Ecto neural progenitor cell (in vitro differentiated cells): Measurements from ENCODE around the gene MYOZ2.
"Not testable (repeated sequence)": the region's sequence is repeated elsewhere in the genome, so short reads cannot be mapped to it uniquely, and the experiment has no call there.

Experiments used
- DNase-seq: peaks from one replicate; pipeline ENCODE4 v3.0.0-alpha.2; 2018; ENCODE audit warnings: low spot score

MYOZ2 gene

DNA sequence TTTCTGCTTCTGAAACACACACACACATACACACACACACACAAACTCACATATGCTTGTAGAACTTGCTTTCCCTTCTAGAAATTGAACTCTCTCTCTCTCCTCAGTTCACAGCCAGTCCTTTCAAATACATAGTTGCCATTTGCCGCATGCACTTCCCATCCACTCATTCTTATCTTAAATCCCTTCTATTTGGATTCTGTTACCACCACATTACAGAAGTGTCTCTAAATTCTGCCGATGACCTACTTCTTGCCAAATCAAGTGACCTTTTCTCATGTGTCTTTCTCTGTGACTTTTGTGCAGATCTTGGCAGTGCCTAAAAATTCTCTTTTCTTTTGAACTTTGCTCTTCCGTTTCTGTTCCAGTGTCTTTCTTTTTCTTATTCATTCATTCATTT lies 7.5 kb upstream of the MYOZ2 start:
- DNase-seq, result no peak

DNA sequence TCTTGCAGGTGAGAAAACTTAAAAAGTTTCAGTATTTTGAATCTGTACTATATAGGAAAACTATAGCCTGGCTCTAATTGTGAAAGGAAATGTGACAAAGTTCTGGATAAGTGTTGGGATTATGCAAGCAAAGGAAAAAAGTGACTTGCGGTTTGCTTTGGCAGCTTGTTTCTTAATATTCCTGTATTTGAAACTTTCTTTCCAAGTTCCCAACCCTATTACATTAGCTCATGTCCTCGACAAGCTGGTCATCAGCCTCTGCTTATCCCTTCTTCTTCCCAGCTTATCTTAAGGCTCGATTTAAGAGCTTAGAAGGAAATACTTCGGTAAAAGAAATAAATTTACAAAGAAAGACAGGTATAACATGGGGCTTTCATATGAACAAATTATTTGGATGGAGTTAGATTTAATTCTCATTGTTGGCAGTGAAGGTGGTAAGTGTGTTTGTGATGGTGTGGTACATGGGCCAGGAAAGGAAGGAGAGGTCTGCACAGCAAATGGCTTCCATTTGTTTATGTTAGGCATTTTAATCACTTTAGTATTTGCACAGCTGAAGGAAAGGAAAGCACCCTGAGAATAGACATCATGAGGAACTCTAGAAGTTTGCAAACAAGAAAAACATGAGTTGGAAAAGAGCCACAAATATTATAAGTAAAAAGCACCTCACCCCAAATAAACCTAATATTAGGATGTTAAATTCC lies 5.1 kb upstream of the MYOZ2 start:
- DNase-seq, result no peak

- DNase-seq, result no peak
These were observed 4.5 kb upstream of the MYOZ2 start for GRCh38 chr4:119131164-119131563.

DNA sequence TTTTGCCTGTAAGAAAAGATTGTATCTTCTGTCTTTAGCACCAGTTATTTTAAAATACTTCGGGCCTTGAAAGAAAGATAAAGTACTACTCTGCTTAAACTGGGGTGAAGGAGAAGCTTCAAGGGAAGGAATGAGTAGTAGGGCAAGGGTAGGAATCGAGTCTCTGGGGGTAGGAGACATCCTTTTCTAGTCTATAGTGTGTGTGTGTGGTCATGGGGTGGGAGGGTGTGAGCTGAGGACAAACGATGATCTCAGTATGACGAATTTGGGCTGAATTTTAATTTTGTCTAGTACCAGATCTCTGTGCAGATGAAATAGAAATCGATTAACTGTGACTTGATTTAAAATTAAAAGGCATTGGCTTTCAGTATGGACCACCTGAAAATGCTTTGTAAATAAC lies 3.3 kb upstream of the MYOZ2 start:
- DNase-seq, result no peak

DNA sequence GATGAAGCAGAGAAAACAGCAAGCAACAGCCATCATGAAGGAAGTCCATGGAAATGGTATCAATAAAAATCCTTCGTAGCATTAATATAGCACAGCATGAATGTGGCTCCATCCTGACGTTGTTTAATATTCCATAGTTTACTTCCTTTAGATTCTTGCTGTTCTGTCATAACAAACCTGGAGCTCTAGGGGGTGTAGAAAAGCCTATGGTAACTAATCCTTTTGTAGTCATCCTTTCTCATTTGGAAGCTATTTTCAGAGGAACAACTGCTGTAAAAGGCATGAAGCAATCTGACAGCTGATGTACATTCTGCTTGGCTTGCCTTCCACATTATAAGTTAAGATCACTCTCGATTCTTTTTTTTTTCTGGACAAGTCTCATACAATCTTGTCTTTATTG lies 914 bp downstream of the MYOZ2 start:
- no peak for DNase-seq

- DNase-seq, result no peak
These were observed 2.4 kb downstream of the MYOZ2 start for GRCh38 chr4:119138046-119138445.

DNA sequence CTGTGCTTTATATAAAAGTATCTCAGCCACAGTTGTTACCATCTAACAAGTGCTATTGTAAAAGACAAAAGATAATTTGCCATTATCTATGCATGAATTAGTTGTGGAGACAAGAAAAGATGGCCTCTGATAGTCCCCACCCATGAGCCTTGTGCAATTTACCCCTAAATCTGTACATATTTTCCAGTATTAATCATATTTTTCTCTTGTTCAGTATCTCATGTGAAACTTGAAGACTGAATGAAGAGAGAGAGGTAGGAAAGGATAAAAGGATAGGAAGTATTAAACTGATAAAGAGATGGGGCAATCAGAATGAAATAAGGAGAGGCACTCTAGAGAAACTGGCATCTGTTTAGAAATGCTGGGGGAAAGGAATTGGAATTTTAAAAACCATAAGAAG lies 3.7 kb downstream of the MYOZ2 start:
- no peak for DNase-seq

DNA sequence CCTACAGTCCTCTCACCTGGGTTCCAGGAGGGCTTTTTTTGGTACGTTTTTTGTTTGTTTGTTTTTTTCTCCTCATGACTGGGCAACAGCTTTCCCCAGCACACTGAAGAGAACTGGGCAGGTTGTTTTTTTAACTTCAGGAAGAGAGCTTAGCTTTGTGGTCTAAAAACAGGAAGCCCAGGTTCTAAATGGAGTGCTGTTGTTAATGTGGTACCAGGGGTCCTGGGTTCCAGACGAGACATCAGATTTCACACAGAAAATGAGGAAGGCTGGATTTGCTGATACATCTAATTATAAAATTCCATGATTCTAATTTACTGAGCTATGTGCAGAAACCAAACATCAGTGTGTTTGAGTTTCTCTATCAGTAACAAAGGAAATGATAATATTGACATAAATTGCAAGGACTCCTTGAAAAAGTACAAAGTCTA lies 4.2 kb downstream of the MYOZ2 start:
- no peak for DNase-seq

GRCh38 chr4:119141283-119141682 lies 5.7 kb downstream of the MYOZ2 start:
- DNase-seq, result not testable (repeated sequence)

GRCh38 chr4:119142833-119143232 lies 7.2 kb downstream of the MYOZ2 start:
- DNase-seq, result no peak

DNA sequence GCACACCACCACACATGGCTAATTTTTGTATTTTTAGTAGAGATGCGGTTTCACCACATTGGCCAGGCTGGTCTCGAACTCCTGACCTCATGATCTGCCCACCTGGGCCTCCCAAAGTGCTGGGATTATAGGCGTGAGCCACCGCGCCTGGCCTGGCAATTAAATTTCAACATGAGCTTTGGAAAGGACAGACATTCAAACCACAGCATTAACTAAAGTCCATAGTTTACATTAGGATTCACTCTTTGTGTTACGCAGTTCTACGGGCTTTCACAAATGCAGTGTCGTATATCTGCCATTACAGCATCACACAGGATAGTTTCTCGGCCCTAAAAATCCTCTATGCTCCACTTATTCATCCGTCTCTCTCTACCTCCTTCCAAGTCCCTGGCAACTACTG lies 7.7 kb downstream of the MYOZ2 start:
- not testable (repeated sequence) for DNase-seq

DNA sequence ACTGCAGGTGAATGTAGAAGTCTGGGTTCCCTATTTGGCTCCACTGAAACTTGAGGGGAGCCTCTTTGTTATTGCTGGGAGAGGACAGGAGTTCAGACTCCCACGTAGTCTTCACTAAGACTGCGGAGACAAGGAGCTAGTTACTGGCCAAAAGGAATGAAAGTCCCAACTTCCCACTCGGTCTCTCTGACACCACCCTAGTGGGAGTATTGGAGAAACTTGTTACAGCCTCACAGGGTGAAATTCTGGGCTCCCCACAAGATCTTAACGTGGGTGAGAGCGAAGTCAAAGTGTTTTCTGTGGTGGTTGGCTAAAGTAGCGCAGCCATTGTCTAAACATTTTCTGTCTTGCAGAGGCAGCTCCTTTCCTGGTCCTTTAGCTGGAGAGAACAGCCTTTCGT lies 13.5 kb downstream of the MYOZ2 start:
- no peak for DNase-seq

DNA sequence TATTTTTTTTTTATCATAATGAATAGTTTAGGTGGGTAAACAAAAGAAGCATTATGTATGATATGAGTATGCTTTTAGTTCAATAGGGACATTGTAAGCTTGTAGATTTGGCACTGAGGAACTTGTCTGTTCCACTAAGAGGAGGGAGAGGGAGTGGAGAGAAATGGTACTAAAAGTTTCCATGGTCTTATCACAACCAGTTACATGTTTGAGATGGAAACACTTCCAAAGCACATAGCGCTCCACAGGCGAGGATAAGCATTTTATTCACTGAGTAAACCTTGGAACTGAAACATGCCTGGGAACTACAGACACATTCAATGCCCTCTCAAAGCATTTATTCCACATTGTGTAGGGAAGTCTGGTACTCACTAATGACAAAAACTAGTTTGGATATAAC lies 15.5 kb downstream of the MYOZ2 start:
- no peak for DNase-seq

- DNase-seq, result no peak
These were observed 17.1 kb downstream of the MYOZ2 start for GRCh38 chr4:119152741-119153140.

DNA sequence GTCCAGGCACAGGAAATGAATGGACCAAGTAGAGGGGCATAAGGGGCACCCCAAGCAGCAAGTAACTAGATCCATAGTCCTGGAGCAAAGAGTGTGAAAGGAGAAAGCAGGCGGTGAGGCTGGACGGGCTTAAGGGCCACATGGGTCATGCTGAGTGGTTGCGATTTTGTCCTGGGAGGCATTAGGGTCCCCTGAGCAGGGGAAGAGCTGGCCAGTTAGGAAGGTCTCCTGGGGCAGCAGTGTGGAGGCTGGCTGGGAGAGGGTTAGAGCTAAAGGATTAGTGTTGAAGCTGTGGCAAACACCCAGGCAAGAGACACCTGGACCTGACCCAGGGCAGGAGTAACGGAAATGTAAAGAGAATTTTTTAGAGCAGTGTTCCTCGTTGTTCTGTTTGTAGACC lies 26.5 kb downstream of the MYOZ2 start:
- DNase-seq, result no peak

DNA sequence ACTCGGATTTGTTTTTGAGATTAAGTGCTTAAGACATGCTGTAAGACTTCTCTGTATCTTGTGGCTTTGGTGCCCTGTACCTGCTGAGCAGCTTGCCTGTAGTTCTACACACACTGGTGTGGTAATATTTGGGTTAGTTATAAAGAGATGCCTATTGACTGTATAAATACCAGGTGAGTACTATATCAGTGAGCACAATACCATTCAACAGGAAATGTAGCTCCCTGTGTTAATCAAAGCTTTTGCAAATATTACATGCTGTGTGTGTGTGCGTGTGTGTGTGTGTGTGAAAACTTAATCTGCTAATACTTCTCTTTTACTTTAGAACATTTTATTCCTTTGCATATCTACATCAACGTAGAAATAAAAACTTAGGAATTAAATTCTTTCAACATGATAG lies 30.1 kb downstream of the MYOZ2 start:
- no peak for DNase-seq

DNA sequence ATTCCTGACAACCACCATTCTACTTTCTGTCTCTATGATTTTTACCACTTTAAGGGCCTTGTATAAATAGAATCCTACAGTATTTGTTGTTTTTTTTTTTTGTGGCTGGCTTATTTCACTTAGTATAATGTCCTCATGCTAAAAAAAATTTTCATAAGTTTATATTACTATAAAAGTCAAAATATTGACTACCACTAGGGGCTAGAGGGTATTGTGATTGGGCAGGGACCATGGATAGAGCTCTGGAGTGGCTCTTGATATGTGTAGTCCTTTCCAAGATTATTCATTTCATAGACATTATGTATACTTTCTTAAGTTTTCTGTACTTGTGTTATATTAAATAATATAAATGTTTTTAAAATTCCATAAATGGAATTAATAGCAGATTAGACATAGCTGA lies 34.6 kb downstream of the MYOZ2 start:
- no peak for DNase-seq

GRCh38 chr4:119172223-119172622 lies 36.6 kb downstream of the MYOZ2 start:
- no peak for DNase-seq

DNA sequence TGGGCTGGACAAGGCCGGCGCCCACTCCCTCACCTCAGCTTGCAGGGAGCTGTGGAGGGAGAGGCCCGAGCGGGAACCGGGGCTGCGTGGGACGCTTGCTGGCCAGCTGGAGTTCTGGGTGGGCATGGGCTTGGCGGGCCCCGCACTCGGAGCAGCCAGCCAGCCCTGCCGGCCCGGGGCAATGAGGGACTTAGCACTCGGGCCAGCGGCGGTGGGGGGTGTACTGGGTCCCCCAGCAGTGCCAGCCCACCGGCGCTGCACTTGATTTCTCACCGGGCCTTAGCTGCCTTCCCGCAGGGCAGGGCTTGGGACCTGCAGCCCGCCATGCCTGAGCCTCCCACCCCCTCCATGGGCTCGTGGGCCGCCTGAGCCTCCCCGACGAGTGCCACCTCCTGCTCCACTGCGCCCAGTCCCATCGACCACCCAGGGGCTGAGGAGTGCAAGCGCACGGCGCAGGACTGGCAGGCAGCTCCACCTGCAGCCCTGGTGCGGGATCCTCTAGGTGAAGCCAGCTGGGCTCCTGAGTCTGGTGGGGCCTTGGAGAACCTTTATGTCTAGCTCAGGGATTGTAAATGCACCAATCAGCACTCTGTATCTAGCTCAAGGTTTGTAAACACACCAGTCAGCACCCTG lies 38.2 kb downstream of the MYOZ2 start:
- not testable (repeated sequence) for DNase-seq

- DNase-seq, result no peak
These were observed 43.4 kb downstream of the MYOZ2 start for GRCh38 chr4:119179011-119179410.

GRCh38 chr4:119184128-119184527 lies 48.5 kb downstream of the MYOZ2 start:
- DNase-seq, result no peak

GRCh38 chr4:119189638-119190037 lies 54.0 kb downstream of the MYOZ2 start:
- DNase-seq, result no peak

- DNase-seq, result no peak
These were observed 54.7 kb downstream of the MYOZ2 start for GRCh38 chr4:119190354-119190753.

- no peak for DNase-seq
These were observed 55.9 kb downstream of the MYOZ2 start for GRCh38 chr4:119191505-119191904.
